HTR-8/SVneo (cell line): ENCODE data around the gene TP53INP2.
A peak's percentile ranks its signal among the peaks of the same experiment; 100 is the strongest.
"Not testable (repeated sequence)": the region's sequence is repeated elsewhere in the genome, so short reads cannot be mapped to it uniquely, and the experiment has no call there.

Experiments
- DNase-seq: peaks from one replicate; pipeline ENCODE4 v3.0.0; 2011; ENCODE audit warnings: low spot score, mixed read lengths; ENCODE audit not compliant: insufficient read length
- FAIRE-seq: peaks from 2 replicates; lab custom pipeline; 2011; peaks lifted over from hg19 to GRCh38; lab: Jason Lieb, UNC

TP53INP2 gene

GRCh38 chr20:34719242-34720017 is 15.3 kb downstream of the TP53INP2 start:
- not testable (repeated sequence) for DNase-seq, FAIRE-seq

DNA sequence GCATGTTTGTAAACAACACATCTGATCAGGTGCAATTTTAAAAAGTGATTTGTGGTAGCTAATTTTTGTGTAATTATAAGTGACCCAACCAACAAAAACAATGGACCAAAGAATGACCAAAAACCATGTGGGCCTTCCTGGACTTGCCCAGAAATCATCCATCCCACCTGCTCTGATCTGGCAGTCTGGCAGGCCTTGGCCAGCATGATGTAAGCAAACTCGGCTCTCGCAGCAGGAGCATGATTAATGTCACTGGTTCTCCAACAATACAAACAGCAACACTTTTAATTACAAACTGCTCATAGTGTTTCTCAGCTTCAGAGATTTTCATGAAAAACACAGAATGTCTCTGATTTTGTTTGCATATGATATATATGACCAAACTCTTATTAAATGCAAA is 16.1 kb downstream of the TP53INP2 start:
- FAIRE-seq (no peak), DNase-seq (no peak)

DNA sequence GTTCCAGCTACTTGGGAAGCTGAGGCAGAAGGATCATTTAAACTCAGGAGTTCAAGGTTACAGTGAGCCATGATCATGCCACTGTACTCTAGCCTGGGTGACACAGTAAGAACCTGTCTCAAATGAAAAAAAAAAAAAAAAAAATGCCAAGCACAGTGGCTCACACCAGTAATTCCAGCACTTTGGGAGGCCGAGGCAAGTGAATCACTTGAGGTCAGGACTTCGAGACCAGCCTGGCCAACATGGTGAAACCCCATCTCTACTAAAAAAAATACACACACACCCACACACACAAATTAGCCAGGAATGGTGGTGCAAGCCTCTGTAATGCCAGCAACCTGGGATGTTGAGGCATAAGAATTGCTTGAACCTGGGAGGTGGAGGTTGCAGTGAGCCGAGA is 18.4 kb downstream of the TP53INP2 start:
- DNase-seq, FAIRE-seq: not testable (repeated sequence)

GRCh38 chr20:34724172-34724571 is 20.0 kb downstream of the TP53INP2 start:
- no peak for DNase-seq
- FAIRE-seq, result no peak

- no peak for FAIRE-seq
Measured at GRCh38 chr20:34729416-34729815, 25.3 kb downstream of the TP53INP2 start.

GRCh38 chr20:34732523-34732922 is 28.4 kb downstream of the TP53INP2 start:
- DNase-seq (no peak), FAIRE-seq (no peak)

More at GRCh38 chr20:34729416-34729815, 25.3 kb downstream of the TP53INP2 start:
- DNase-seq, result no peak

DNA sequence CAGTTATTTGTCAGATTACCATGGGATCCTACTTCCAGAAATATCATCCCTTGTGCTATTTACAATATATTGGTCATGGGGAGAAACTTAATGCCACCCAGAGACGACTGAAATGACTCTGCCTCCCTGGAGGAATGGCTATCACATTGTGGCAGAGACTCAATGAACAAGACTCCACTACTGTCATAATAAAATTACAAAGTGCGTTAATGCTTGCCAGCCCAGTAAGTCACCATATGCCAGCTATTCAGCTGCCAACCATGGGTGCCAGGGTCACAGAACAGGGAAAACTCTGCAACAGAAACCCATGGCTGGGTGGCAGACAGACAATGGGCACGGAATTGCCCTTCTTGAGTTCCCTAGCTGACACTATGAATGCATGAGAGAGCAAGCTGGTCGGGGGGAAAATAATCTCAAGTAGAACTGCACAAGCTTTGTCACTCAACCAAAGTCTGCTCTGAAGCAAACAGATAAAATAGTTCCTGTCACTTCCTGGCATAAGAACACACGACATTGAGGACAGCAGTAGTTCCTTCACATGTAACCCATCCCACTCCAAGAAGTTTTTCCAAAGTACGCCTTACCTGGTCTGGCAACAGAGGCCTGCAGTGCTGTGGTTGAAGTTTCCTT is 32.1 kb downstream of the TP53INP2 start:
- DNase-seq (no peak), FAIRE-seq (no peak)

DNA sequence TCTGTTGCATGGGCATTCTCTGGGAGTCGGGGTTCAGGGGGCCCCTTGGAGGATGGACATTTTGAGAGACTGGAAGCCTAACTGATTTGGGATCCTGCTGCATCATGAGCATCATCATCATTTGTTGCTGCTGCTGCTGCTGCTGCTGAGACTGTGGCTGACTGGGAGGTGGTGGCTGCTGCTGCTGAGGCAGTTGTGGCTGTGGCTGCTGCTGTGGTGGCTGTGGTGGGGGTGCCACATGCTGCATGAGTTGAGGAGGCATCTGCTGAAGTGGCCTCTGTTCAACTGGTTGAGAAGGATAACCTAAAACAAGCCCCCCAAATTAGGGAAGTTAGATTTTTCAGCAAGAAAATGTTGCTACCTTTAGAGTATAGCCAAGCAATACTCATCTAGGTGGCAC is 38.9 kb downstream of the TP53INP2 start:
- DNase-seq, result no peak
- FAIRE-seq, result no peak

DNA sequence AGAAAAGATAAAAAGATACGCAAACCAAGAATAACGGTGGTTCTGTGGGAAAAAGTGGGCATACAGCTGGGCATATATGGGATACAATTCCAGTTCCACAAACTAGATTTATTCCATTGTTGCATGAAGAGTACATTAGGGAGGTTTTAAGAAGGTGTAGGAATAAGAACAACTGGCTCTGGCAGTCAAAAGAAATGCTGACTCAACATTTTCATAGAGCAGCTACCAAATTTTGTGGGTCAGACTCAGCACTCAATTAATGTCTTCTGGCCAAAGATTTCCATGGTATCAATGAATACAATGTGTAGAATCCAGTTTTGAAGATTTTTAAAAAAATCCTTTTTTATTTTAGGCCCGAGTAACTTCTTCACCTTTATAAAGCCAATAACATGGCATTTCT is 40.2 kb downstream of the TP53INP2 start:
- no peak for DNase-seq
- no peak for FAIRE-seq

- FAIRE-seq (peak; percentile 36), DNase-seq (no peak)
Measured at GRCh38 chr20:34744847-34745246, 40.7 kb downstream of the TP53INP2 start.

- FAIRE-seq, result no peak
Measured at GRCh38 chr20:34746674-34747073, 42.5 kb downstream of the TP53INP2 start.

DNA sequence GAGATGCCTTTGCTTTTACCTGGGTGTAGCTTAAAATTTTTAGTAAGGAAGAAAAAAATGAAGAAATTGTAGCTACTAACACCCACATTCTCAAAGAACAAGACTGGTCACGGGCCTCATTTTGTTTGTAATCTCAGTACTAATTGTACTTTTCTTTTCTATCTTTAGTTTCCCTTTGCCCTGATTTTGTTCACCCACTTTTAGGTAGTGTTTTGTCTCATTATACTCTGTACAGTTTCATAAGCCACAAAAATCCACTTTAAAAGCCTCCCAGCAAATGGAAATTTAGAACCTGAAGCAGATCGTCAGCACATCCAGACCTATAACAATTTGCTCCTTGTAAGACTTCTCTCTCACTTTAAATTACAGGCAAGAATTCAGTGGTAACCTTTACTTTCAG is 43.3 kb downstream of the TP53INP2 start:
- no peak for FAIRE-seq
- DNase-seq, result no peak

More at GRCh38 chr20:34746674-34747073, 42.5 kb downstream of the TP53INP2 start:
- no peak for DNase-seq

- FAIRE-seq, result no peak
Measured at GRCh38 chr20:34748709-34749108, 44.6 kb downstream of the TP53INP2 start.

DNA sequence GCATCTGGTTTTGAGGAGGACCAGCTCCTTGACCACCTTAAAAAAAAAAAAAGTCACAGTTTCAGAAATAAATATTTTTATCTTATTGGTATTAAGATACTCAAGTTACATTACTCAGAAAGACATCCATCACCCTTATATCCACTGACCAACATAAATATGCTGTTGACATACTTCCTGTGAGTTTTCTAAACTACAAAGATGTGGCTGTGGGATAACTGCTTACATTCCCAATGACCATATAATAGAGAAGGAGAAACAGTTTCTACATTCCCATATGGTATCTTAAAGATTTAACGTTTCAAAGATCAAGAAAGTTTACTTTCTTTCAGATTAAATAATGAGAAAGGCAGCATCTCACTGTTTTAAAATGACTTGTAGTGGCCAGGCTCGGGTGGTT is 46.3 kb downstream of the TP53INP2 start:
- FAIRE-seq (no peak), DNase-seq (no peak)

More at GRCh38 chr20:34748709-34749108, 44.6 kb downstream of the TP53INP2 start:
- DNase-seq, result no peak

- DNase-seq (no peak), FAIRE-seq (no peak)
Measured at GRCh38 chr20:34751453-34751852, 47.3 kb downstream of the TP53INP2 start.

DNA sequence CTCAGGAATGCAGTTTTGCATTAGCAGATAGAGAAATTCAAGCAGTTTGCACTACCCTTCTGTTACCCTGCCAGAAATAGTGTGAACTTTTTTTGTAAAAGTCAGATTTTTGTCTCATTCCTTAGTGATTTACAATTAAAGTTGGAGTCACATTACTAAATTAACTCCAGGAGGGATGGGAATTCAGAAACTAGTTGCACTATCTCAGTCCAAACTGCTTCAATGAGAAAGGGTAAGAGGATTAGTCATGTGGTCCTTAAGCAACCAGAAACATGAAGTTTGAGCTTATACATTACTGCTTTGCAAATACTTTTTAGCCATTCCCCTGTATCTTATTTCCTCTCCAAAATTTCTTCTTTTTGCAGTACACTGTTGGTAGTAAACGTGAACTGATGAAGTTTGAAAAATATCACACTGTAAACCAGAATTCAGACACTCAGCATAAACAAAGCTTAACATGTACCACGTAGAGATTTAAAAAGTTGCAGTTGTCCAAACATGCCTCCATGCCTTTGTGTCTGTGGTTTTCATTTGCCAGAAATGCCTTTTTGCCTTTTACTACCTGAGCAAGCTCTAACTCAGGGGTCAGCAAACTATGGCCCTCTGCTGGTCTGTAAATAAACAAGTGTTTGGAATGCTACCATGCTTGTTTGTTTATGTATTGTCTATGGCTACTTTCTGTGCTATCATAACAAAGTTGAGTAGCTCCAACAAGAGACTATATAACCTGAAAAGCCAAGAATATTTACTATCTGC is 49.7 kb downstream of the TP53INP2 start:
- no peak for FAIRE-seq

GRCh38 chr20:34754611-34755010 is 50.5 kb downstream of the TP53INP2 start:
- DNase-seq (no peak), FAIRE-seq (no peak)

More for the DNA sequence above, 49.7 kb downstream of the TP53INP2 start:
- DNase-seq, result no peak

- FAIRE-seq, result no peak
- DNase-seq, result no peak
Measured at GRCh38 chr20:34755367-34755766, 51.2 kb downstream of the TP53INP2 start.

DNA sequence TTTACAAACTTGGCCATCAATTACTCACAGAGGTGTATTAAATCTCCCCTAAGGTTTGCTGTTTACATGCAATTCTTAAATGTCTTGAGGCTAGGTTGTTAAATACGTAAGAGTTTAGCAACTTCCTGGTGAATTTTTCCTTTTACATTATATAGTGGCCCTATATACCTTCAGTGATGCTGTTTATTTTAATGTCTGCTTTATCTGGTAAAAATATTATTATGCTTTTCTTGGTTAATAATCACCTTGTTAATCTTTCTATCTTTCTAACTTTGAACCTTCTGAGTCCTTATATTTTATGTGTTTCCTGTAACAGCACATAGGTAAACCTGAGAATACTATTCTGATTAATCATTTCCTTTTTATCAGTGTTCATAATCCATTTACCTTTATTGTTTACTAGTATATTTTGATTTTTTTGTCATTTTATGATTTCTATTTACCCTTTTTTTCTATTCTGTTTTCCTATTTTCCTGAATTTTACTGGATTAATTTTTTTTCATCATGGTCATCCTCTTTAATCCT is 57.9 kb downstream of the TP53INP2 start:
- FAIRE-seq, result no peak
- DNase-seq, result no peak
